GM21423 (cell line): ENCODE measurements around the gene DBH.

ENCODE experiments used
- ATAC-seq: cut with Tn5 transposase; IDR thresholded peaks from one replicate; pipeline ENCODE4 v1.9.1; 2021; ENCODE audit warnings: mild to moderate bottlenecking, moderate library complexity; ENCODE audit not compliant: unreplicated experiment

Gene DBH

DNA sequence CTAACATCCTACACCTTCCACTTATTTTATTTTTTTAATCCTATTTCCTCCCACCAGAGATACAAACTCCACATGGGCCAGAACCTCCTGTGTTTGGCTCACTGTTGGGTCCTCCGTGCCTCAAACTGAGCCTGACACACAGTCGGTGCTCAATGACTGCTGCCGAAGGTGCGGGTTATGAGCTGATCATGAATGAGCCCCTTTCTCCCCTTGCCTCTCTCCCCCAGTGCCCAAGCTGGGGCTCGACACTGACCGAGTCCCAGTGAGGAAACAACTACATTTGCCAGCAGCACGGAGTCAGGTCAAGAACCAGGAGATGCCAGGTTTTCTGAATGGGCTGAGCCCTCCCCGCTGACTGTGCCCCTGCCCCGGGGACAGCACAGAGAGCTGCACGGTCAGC is 57.0 kb downstream of the DBH start:
- ATAC-seq, result no peak

DNA sequence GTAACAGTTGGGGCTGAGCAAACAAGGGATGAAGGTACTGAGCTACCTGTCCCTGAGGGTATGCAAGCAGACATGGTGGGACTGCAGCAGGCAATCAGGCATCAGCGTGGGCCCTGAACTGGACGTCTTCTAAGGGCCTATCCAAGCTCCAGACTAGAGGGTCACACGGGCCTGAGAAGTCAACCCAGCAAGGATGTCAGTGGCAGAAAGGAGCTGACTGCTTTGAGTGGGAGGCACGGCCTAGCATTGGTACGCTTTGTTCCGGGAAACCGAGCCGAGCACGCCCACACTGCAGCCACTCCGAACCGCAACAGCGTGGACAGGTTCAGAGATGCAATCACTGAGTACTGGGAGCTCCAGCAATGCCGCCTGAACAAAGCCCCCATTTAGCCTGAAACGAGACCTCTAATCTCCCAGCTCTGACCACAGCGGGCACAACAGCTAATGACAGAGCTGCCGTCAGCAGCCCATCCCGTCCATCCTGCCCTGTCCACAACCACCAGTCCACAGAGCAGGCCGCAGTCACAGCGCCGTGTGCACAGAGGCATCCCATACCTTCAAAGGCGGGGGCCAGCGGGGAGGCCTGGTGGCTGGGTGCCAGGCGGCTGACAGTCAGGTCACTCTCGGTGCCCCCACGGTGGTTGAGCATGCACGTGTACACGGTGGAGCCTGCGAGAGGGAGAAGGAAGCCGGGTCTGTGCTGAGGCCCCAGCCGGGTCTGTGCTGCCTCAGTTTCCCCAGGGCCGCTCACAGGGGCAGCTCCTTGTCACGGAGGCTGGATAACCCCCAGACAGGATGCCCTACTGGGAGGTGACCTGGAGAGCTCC is 57.8 kb downstream of the DBH start:
- no peak for ATAC-seq

DNA sequence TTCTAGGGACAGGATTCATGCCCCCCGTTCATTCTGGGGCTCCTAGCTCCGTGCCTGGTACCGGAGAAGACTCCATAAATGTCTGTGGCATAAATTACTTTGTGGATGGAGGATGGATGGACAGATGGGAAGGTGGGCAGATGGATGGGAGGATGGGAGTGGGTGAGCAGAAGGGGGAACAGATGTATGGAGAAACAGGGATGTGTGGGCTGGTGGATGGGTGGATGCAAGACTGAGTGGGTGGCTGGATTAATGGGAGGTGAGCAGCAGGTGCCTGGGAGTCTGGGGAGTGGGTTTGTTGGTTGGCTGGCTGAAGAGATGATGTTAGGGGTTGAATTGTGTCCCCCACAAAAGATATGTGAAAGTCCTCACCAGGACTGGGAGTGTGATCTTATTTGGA is 58.5 kb downstream of the DBH start:
- ATAC-seq, result no peak

DNA sequence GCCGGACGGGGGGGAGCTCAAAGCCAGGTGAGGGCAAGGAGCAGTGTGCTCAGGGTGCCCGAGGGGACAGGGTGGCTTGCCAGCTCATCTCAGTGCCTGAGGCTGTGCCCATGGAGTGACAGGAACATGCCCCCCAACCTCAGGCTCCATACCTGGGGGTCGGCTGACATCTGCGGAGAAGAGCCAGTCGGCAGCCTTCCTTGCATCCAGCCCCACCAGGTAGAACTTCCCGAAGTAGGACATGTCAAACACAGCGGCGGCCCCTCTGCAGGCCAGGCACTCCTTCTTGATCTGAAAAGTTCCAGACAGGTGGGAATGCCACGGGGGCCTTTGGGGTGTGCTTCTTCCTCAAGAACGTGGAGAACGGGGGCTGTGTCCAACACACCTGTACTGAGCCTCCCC is 59.9 kb downstream of the DBH start:
- ATAC-seq, result no peak

DNA sequence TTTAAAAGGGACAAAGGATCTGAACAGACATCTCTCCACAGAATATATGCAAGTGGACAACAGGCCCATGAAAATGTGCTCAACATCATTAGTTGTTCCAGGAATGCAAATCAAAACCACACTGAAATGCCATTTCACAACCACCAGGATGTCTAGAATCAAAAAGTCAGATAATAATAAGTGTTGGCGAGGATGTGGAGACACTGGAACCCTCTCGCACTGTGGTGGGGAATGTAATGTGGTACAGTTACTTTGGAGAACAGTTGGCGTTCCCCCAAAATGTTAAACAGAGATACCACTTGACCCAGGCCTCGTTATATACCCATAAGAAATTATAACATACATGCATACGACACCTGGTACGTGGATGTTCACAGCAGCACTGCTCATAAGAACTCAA is 63.4 kb downstream of the DBH start:
- no peak for ATAC-seq

DNA sequence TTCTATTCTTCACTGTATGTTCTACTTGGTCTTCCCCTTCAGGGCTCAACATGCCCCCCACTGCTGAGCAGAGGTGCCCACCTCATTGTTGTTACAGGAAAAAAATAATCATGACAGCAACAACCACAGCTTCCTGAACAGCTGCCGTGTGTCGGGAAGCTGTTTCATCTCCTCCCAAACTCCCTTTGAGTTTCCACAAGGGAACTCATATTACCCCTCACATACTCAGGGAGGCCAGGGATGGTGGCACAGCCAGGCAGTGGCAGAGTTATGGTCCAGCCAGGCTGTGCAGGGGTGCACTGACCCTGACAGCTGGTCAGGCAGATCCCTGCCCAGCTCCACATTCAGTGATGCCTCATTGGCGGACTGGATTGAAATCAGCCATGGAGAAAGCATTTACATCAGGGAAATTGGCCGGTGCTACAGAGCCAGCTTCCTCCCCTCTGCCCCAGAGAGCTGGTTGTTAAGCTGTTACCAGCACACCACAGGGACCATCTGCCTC is 64.7 kb downstream of the DBH start:
- no peak for ATAC-seq

DNA sequence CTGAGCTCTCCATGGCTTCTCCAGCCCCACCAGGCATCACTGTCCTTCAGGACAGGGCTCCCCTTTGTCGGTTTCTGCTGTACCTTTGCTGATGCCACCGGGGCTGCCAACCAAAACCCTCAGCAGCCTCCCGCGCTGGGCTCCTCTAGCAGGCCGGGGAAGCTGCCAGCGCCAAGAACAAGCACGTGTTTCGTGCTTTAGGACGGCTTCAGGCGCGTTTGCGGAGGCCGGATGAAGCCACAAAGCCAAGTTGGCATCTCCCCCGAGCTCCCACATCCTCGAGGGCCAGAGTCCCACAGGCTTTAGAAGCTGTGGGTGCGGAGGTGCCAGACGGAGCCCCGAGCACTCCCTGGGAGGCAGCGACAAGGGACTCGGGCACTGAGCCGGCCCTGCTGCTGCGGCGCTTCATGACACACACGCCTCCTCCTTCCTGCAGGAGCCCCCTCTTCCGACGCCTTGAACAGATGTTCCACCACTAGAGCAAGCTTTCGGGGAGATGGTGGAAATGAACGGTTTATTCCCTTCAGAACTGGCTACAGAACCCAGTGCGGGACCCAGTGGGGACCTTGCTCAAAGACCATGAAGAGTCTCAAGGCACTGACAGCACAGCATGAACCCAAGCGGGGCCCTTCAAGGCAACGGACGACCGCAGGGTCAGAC is 65.3 kb downstream of the DBH start:
- no peak for ATAC-seq

DNA sequence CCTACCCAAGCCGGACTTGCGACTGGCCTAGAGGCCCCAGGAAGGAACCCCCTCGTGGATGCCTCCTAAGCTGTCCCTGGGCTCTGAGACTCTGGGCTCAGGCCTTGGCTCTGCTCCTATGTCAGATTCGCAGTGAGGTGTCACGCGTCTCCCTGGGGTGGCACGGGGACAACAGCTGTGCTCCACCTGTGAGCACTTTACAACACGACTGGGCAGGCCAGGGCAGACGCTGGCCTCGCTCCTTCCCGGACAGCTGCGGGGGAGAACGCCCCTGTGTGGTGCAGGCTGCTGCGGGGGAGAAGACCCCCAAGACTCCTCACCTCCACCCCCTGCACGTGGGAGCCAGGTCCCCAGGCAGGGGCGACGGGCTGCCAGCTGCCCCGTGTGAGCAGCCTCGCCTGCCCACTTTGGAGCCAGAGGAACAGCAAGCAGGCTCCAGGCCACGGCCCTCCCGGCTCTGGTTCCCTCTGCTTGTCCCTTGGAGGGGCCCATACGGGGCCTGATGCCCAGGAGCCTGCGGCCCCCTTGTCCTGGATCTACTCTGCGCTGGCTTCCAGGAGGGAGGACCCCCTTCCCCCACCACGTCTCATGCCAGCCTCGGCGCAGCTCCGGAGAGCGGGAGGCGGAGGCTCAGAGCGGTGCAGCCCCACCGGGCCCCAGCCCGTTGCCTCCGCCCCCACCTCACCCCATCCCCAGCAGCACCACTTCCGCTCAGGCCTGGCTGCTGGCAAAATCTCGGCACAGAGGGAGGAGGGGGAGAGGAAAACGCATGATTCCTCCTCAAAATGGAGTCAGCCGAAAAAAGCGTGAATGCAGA is 66.0 kb downstream of the DBH start:
- no peak for ATAC-seq

DNA sequence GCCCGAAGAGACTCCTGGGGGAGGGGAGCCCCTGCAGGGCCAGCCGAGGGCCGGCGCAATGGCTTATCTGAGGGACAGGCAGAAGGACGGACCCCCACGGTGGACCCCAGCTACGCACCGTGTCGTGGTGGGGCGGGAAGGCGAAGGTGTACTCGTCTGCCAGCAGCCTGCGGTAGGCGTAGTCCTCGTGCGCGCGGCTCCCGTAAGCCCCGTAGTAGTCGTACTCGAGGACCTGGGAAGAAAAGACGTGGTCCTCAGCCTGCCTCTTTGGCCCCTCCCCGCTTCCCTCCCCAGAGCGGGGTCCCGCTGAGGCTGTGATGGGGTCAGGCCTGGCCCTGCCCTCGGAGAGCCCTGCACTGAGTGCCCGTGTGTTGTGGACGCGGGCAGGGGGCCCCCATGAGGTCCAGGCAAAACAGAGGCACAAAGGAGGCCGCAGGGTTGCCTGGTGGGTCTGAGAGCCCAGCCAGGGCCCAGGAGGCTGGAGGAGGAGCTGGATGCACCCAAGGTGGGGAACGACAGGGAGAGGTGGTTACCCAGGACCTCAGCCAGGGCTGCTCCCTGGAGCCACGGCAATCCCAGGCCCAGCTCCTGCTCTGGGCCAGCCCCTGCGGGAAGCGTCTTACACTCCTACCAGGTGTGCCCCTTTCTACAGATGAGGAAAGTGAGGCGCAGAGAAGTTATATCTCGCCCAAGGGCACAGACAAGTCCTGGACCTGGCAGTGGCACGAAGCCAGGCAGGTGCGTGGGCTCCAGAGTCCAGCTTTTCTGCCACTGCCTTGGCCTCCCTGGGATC is 66.8 kb downstream of the DBH start:
- ATAC-seq, result no peak

DNA sequence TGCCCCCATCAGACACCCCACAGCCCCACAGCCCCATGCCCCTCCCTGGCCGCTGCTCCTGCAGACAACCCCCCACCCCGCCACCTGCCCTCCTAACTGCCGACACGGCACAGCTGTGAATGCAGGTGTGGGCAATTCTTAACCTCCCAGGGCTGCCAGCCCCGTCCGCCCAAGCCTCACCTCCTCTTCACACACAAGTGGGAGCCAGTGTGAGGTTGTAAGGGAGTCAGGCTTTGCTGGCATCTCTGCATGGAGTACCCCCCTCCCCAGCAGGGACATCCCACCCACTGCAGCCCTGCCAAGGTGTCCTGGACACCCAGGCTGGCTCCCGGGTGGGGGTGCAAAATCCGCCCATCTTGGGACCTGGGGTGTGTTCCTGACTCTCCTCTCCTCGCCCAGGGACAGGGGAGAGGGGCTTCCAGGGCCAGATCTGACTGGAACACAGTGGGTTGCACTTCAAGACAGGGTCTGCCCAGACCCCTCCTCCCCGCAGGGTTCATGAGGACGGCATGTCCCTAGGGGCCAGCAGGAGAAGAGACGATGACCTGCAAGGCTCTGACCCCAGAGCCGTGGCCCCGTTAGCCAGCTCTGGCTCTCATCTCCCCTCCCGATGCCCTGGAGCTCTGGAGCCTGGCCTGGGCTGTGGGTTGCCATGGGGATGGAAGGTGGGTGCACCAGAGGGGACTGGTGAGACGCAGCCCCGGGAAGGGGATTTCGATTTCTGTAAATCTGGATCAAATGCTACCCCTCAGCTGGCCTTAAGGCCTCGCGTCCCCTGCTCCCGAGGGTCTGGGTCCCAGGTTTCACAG is 67.6 kb downstream of the DBH start:
- no peak for ATAC-seq

DNA sequence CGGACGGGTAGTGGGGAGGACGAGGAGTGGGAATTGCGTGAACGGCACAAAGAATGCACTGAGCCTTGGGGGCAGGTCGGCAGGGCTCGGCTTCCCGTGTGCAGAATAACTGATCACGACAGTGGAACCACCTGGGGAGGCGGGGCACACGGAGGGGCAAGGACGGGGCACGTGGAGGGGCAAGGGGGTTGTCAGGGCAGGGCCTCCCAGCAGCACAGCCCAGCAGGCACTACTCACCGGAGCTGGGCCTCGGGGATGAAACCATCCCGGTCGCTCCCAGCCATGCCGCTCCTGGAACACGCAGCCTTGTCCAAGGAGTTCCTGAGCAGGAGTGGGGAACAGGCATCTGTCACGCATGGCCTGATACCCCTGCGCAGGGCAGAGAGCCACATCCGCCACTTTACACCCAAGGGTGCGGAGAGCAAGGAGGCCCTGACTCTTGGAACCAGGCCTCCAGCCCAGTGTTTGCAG is 68.6 kb downstream of the DBH start:
- ATAC-seq, result no peak

DNA sequence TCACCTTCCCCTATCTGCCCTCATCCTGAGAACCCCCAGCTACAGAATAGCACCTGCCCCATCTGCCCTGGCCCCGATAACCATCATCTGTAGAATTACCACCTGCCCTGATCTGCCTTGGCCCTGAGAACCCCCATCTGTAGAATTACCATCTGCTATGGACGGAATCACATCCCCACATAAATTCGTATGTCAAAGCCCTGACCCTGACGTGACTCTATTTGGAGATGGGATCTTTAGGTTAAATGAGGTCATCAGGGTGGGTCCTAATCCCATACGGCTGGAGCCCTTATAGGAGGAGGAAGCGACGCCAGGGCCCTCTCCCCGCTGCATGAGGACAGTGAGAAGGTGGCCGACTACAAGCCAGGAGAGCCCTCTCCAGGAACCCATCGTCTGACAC is 69.4 kb downstream of the DBH start:
- no peak for ATAC-seq

DNA sequence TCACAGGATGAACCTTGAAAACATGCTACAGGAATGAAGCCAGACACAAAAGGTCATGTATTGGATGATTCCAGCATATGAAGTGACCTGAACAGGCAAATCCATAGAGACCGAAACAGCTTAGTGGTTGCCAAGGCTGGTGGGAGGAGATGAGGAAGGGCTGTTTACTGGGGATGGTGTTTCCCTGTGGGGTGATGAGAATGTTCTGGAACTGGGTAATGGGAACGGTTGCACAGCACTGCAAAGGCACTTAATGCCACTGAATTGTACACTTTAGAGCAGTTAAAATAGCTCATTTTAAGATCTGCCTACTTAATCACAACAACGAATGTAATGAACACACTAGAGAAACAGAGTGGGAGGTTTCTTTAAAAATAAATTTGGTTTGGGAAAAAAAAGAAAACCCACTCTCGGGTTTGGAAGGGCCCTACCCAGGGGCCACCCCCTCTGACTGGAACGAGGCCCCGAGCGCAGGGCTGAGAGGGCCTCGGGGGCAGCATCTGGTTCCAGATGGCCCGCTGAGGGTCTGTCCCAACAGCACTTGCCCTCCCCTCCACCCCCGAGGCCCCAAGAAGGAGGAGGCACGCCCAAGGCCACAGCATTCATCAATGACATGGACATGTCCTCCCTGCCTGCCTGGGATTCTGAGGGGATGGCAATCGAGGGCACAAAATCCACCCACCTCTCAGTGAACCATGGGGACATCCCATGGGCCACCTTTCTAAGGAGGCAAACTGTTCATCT is 70.3 kb downstream of the DBH start:
- ATAC-seq, result no peak

DNA sequence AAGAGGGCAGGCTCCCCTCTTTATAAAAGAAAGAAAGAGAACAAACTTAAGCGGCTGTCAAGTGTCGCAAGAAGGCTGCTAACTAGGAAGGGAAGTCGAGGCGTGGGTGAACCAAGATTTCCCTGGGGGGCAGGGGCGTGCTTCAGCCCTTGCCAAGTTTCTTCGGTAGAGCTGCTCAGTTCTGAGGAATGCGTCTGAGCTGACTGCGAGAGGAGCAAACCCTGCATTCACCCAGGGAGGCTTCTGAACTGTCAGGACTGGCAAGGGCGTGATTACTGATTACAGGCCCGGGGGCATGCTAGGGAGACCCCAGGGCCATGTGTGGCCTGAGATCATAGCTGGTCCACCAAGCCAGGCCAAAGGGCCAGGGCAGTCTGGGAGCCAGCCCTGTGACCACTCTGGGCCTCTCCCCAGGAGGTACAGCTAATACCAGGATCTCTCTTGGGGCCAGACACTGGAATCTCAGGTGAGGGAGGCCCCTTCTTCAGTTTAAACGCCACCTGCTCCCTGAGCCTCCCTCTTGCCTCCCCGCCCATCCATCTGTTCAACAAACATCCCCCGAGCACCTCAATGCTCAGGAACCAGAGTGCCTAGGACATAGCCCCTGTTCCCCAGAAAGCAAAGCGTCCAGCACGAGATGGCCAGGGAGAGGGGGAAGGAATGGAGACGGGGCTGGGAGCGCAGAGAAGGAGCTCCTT is 71.1 kb downstream of the DBH start:
- ATAC-seq, result no peak

DNA sequence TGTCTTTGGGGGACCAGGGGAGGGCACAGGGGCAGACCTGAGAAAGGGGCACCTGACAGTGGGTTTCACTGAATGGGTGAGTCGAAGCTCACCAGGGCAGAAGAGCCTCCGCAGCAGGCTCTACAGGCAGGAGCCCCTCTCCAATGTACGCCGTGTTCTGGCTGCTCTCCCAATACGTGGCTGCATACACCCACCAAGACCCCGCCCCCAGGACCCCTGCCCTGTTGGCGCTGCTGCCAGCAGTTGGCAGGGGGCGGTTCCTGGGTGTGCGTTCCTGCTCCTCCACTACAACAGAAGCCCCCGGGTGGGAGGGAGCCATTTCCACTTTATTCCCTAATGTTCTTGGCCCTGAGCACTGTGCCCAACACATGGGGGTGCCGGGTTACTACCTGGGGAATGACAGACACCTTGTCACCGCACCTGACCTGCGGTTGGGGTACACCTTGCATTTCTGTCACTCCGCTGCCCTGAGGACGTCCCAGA is 71.6 kb downstream of the DBH start:
- ATAC-seq, result no peak

DNA sequence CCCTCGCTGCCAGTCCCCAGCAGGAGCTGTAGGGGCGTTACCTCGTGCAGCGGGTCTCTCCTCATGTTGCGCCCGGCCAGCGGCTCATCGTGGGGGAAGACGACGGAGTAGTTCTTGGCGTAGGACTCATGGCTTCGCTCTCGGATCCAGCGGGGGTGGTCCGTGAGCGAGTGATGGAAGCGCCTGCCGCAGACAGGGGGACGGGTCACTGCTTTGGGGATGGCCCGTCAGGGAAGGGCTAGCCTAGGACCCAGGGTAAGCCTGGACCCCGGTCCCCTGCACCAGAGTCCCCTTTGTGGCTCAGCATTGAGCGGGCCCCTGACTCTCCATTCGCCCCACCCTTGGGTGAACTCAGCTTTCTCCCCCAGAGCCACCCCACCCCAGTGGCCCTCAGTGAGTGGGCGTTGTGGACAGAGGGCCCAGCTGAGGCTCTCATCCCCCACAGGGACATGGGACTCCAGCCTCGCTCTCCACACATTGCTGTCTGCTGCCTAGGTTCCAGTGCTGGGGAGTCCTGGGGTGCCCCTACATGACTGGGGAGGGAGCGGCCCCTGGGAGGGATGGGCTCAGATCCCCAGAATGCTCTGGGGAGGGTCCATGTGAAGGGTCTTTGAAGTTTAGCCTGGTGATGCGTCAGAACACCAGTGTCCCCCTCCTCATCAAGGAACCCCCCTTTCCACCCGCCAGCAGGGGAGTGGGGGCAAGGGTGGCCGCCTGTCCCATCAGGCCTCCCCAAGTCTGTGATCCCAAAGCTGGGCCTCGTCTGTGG is 72.3 kb downstream of the DBH start:
- no peak for ATAC-seq
